Measurements from ENCODE around the gene RNASE1. TPM values are rescaled to one million over a fixed set of nuclear protein-coding genes. Genes with fewer than 3 reads are reported as not detected.

RNASE1 gene
- polyA plus RNA-seq, 1 donor from 2014 or later = not detected

DNA sequence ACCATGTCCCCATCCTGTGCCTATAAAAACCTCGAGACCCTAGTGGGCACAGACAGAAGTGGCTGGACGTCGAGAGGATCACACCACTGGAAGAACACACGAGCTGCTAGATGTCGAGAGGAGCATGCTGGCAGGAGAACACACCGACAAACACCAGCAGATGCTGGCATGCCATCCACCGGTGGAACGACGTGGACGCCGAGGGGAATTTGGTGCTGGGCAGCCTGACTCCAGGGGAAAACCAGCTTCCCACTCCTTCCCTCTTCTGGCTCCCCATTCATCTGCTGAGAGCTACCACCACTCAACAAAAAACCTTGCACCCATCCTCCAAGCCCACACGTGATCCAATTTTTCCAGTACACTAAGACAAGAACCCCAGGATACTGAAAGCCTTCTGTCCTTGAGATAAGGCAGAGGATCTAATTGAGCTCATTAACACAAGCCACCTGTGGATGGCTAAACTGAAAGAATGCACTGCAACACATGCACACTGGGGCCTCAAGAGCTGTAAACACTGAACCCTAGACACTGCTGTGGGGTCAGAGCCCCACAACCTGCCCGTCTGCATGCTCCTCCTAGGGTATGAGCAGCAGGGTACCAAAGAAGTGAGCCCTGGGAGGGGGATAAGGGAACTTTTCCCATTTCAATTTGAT, 12.1 kb downstream of the RNASE1 start:
- no peaks in the 10 kb centered on the region for H3F3A ChIP-seq (ENCODE audit: insufficient read depth, low read length, poor library complexity, severe bottlenecking)
- H3K4me2 ChIP-seq (ENCODE audit: low read length) = no peak overlapping the region
- TF ChIP-seq RAD21 (conservative IDR thresholded peaks at IDR 0.05) = no peak
- no peaks in the 10 kb centered on the region for H4K20me1 ChIP-seq (ENCODE audit: insufficient read depth)
- no peak overlapping the region for H3K4me3 ChIP-seq (ENCODE audit: low read length)
- H3K27ac ChIP-seq (ENCODE audit: low read length) = no peak overlapping the region
- H3K9me3 ChIP-seq (ENCODE audit: low read length) = no peaks in the 10 kb centered on the region
- H3K27me3 ChIP-seq (ENCODE audit: insufficient read depth, low read depth, low read length) = no peaks in the 10 kb centered on the region
- no peak overlapping the region for H3K9ac ChIP-seq (ENCODE audit: low read length)
- H3K79me2 ChIP-seq (replicated peaks; ENCODE audit: insufficient read depth, low read length) = no peaks in the 10 kb centered on the region
- no peaks in the 10 kb centered on the region for H3K9me2 ChIP-seq (ENCODE audit: insufficient read depth, low read length)
- H3K36me3 ChIP-seq (ENCODE audit: insufficient read depth, low read length) = no peaks in the 10 kb centered on the region
- no peak overlapping the region for H2AFZ ChIP-seq (ENCODE audit: low read depth, low read length)

DNA sequence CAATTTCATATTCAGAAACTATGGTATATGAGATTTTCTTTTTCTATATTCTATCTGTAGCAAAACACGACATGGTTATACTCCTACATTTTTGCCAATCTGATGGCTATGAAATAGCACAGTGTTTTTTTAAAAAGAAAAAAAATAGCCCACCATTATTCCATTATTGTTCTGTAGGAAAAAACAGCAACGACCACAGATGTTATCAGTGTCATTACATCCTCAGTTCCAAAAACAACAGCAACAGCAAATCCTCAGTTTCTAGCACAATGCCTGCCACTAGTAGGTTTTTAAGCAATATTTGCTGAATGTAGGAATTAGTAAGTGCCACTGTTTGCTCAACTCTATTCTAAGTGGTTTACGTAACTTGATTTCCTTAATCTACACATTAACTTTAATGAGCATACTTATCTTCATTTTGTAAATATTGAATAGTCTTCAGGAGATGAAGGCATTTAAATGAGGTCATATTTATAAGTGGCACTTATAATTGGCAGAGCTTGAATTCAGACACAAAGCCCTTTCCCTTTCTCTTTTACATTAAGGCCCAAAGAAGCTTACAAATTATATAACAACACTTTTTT, 13.3 kb downstream of the RNASE1 start:
- Histone ChIP-seq H2AFZ (ENCODE audit: low read depth, low read length) (no peak overlapping the region), H4K20me1 (ENCODE audit: insufficient read depth) (no peaks in the 10 kb centered on the region), H3K4me2 (ENCODE audit: low read length) (no peak overlapping the region), H3K9me3 (ENCODE audit: low read length) (no peaks in the 10 kb centered on the region), H3K27me3 (ENCODE audit: insufficient read depth, low read depth, low read length) (no peaks in the 10 kb centered on the region), H3K9me2 (ENCODE audit: insufficient read depth, low read length) (no peaks in the 10 kb centered on the region), H3K79me2 (replicated peaks; ENCODE audit: insufficient read depth, low read length) (no peaks in the 10 kb centered on the region), H3K27ac (ENCODE audit: low read length) (no peak overlapping the region), H3K36me3 (ENCODE audit: insufficient read depth, low read length) (no peaks in the 10 kb centered on the region), H3K4me3 (ENCODE audit: low read length) (no peak overlapping the region), H3K9ac (ENCODE audit: low read length) (no peak overlapping the region), H3F3A (ENCODE audit: insufficient read depth, low read length, poor library complexity, severe bottlenecking) (no peaks in the 10 kb centered on the region)
- no peak for TF ChIP-seq TAF1 (IDR thresholded peaks at IDR 0.05; ENCODE audit: low read depth)
- TF ChIP-seq, protein P1, sequence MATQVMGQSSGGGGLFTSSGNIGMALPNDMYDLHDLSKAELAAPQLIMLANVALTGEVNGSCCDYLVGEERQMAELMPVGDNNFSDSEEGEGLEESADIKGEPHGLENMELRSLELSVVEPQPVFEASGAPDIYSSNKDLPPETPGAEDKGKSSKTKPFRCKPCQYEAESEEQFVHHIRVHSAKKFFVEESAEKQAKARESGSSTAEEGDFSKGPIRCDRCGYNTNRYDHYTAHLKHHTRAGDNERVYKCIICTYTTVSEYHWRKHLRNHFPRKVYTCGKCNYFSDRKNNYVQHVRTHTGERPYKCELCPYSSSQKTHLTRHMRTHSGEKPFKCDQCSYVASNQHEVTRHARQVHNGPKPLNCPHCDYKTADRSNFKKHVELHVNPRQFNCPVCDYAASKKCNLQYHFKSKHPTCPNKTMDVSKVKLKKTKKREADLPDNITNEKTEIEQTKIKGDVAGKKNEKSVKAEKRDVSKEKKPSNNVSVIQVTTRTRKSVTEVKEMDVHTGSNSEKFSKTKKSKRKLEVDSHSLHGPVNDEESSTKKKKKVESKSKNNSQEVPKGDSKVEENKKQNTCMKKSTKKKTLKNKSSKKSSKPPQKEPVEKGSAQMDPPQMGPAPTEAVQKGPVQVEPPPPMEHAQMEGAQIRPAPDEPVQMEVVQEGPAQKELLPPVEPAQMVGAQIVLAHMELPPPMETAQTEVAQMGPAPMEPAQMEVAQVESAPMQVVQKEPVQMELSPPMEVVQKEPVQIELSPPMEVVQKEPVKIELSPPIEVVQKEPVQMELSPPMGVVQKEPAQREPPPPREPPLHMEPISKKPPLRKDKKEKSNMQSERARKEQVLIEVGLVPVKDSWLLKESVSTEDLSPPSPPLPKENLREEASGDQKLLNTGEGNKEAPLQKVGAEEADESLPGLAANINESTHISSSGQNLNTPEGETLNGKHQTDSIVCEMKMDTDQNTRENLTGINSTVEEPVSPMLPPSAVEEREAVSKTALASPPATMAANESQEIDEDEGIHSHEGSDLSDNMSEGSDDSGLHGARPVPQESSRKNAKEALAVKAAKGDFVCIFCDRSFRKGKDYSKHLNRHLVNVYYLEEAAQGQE (IDR thresholded peaks at IDR 0.05; ENCODE audit: borderline replicate concordance) = no peak

DNA sequence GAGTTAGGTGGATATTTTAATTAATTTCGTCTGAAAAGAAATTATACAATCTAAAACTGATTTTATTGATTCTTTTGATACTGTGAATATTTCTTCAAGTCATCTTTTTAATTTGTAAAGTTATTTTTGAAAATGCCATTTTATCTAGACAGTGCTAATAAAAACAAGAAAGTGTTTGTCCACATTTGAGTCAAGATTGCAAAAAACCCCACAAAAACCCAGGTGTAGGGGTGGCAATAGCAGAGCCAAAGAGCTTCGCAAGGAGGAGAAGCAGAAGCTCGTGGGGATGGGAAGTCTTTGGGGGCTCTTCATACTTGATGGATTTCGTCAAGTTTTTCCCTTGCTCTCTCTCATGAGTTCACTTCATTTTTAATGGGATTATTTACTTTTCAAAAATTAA, 15.6 kb downstream of the RNASE1 start:
- Histone ChIP-seq H3K36me3 (ENCODE audit: insufficient read depth, low read length) (no peaks in the 10 kb centered on the region), H3K9ac (ENCODE audit: low read length) (no peak overlapping the region), H3F3A (ENCODE audit: insufficient read depth, low read length, poor library complexity, severe bottlenecking) (no peaks in the 10 kb centered on the region), H3K9me2 (ENCODE audit: insufficient read depth, low read length) (no peaks in the 10 kb centered on the region), H3K4me2 (ENCODE audit: low read length) (no peak overlapping the region), H3K9me3 (ENCODE audit: low read length) (no peaks in the 10 kb centered on the region), H3K27ac (ENCODE audit: low read length) (no peak overlapping the region), H3K79me2 (replicated peaks; ENCODE audit: insufficient read depth, low read length) (no peaks in the 10 kb centered on the region), H3K4me3 (ENCODE audit: low read length) (no peak overlapping the region), H3K27me3 (ENCODE audit: insufficient read depth, low read depth, low read length) (no peaks in the 10 kb centered on the region), H2AFZ (ENCODE audit: low read depth, low read length) (no peak overlapping the region), H4K20me1 (ENCODE audit: insufficient read depth) (no peaks in the 10 kb centered on the region)
- TF ChIP-seq EP300 (conservative IDR thresholded peaks at IDR 0.05; ENCODE audit: poor library complexity, severe bottlenecking) (no peak), SMC3 (conservative IDR thresholded peaks at IDR 0.05; ENCODE audit: poor library complexity) (no peak), TAF1 (IDR thresholded peaks at IDR 0.05; ENCODE audit: low read depth) (no peak), RAD21 (conservative IDR thresholded peaks at IDR 0.05) (no peak), EZH2 (IDR thresholded peaks at IDR 0.05; ENCODE audit: borderline replicate concordance, insufficient read depth, low read length, poor library complexity, severe bottlenecking) (no peak), POLR2AphosphoS5 (IDR thresholded peaks at IDR 0.05) (no peak), MXI1 (conservative IDR thresholded peaks at IDR 0.05; ENCODE audit: poor library complexity, severe bottlenecking) (no peak)
- TF ChIP-seq, protein P1 (IDR thresholded peaks at IDR 0.05; ENCODE audit: borderline replicate concordance) = no peak
- TF ChIP-seq, protein P2, sequence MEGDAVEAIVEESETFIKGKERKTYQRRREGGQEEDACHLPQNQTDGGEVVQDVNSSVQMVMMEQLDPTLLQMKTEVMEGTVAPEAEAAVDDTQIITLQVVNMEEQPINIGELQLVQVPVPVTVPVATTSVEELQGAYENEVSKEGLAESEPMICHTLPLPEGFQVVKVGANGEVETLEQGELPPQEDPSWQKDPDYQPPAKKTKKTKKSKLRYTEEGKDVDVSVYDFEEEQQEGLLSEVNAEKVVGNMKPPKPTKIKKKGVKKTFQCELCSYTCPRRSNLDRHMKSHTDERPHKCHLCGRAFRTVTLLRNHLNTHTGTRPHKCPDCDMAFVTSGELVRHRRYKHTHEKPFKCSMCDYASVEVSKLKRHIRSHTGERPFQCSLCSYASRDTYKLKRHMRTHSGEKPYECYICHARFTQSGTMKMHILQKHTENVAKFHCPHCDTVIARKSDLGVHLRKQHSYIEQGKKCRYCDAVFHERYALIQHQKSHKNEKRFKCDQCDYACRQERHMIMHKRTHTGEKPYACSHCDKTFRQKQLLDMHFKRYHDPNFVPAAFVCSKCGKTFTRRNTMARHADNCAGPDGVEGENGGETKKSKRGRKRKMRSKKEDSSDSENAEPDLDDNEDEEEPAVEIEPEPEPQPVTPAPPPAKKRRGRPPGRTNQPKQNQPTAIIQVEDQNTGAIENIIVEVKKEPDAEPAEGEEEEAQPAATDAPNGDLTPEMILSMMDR (IDR thresholded peaks at IDR 0.05; ENCODE audit: poor library complexity, severe bottlenecking) = no peak

Measured in neural cell (in vitro differentiated cells).